Right atrium auricular region (tissue), 2 donors: ENCODE data around the gene POC1B. TPM values are rescaled to one million over a fixed set of nuclear protein-coding genes. Genes with fewer than 3 reads are reported as not detected.

Experiments
- DNase-seq: peaks from one replicate; pipeline ENCODE4 v3.0.0-alpha.2; 2019; ENCODE audit warnings: low spot score
- H3K27ac ChIP-seq, 2 donors: fragments of 200-600 bp; sonication (generic); 1 replicate in 1 of 2; 2 replicates in 1 of 2; pipeline ENCODE4 v1.5.1; 2016 to 2019
- H3K27me3 ChIP-seq, 2 donors: fragments of 200-600 bp; sonication (generic); one replicate each; pipeline versions ENCODE4 v1.5.1 to v1.6.0; 2017 to 2019
- H3K36me3 ChIP-seq: fragments of 200-600 bp; sonication (generic); one replicate; pipeline ENCODE4 v1.5.1; 2016
- H3K4me1 ChIP-seq, 2 donors: fragments of 200-600 bp; sonication (generic); one replicate each; pipeline versions ENCODE4 v1.5.1 to v1.6.0; 2017 to 2019
- H3K4me3 ChIP-seq, 2 donors: fragments of 200-600 bp; sonication (generic); 1 replicate in 1 of 2; 2 replicates in 1 of 2; pipeline ENCODE4 v1.5.1; 2017 to 2019; ENCODE audit warnings: mild to moderate bottlenecking in 1 of 2, moderate library complexity in 1 of 2
- H3K9me3 ChIP-seq, 2 donors: fragments of 200-600 bp; sonication (generic); one replicate each; pipeline ENCODE4 v1.5.1; 2019
- CTCF ChIP-seq, 2 donors: fragments of 200-600 bp; sonication (generic); IDR thresholded peaks; one replicate each; pipeline ENCODE4 v1.5.1; 2019; ENCODE audit warnings: antibody characterized with exemption in 2 of 2
- total RNA-seq, 2 donors: library from RNA; depleted of rRNA; stranded (reverse); fragments of >200 nt; gene quantifications; one replicate each; pipeline ENCODE4 v1.1.0, GENCODE V29; 2016

Gene POC1B
- total RNA-seq, 2 donors from 2014 or later: 9.8 to 10.6 TPM

- no peaks in the 10 kb centered on the region for H3K27me3 ChIP-seq
- H3K36me3 ChIP-seq: no peaks in the 10 kb centered on the region
- H3K9me3 ChIP-seq: no peaks in the 10 kb centered on the region
- peaks cover 0 to 26% of the 10 kb centered on the region in 2 donors for H3K4me1 ChIP-seq
- DNase-seq: no peak
- H3K27ac ChIP-seq: peak overlapping the region in 1 of 2 donors; percentile 82
- no peak for TF ChIP-seq CTCF (IDR thresholded peaks at IDR 0.05)
- no peak overlapping the region for H3K4me3 ChIP-seq
Observed at GRCh38 chr12:89391726-89392336, 134.0 kb downstream of the POC1B start.

GRCh38 chr12:89390802-89391673 lies 134.8 kb downstream of the POC1B start:
- H3K4me1 ChIP-seq: peaks cover 0 to 31% of the 10 kb centered on the region in 2 donors
- peak overlapping the region; percentile 69 to 82 for H3K27ac ChIP-seq
- H3K27me3 ChIP-seq: no peaks in the 10 kb centered on the region
- no peak overlapping the region for H3K4me3 ChIP-seq
- DNase-seq: no peak
- H3K36me3 ChIP-seq: no peaks in the 10 kb centered on the region
- no peak for TF ChIP-seq CTCF (IDR thresholded peaks at IDR 0.05)
- no peaks in the 10 kb centered on the region for H3K9me3 ChIP-seq

GRCh38 chr12:89389755-89390661 lies 135.8 kb downstream of the POC1B start:
- Histone ChIP-seq H3K4me3 (no peak overlapping the region), H3K27ac (peak overlapping the region; percentile 69 to 82), H3K4me1 (peaks cover 0 to 38% of the 10 kb centered on the region in 2 donors), H3K27me3 (no peaks in the 10 kb centered on the region), H3K9me3 (no peaks in the 10 kb centered on the region), H3K36me3 (no peaks in the 10 kb centered on the region)
- no peak for TF ChIP-seq CTCF (IDR thresholded peaks at IDR 0.05)
- no peak for DNase-seq

- Histone ChIP-seq H3K27me3 (no peaks in the 10 kb centered on the region), H3K4me1 (peaks cover 0 to 59% of the 10 kb centered on the region in 2 donors), H3K27ac (peak overlapping the region in 1 of 2 donors; percentile 20)
Observed at GRCh38 chr12:89386138-89386537, 139.7 kb downstream of the POC1B start.

More at GRCh38 chr12:89386138-89386537, 139.7 kb downstream of the POC1B start:
- DNase-seq: no peak
- H3K4me3 ChIP-seq: no peak overlapping the region
- no peaks in the 10 kb centered on the region for H3K36me3 ChIP-seq
- no peak for TF ChIP-seq CTCF (IDR thresholded peaks at IDR 0.05)
- no peaks in the 10 kb centered on the region for H3K9me3 ChIP-seq
